ENCODE data around the gene NINJ1. TPM values are rescaled to one million over a fixed set of nuclear protein-coding genes. Genes with fewer than 3 reads are reported as not detected.

The NINJ1 gene, protein sequence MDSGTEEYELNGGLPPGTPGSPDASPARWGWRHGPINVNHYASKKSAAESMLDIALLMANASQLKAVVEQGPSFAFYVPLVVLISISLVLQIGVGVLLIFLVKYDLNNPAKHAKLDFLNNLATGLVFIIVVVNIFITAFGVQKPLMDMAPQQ
- total RNA-seq (7.6 and 8.3 TPM in 2 replicates), polyA plus RNA-seq (13.2 and 50.7 TPM in 2 replicates), polyA minus RNA-seq (34.6 and 68.7 TPM in 2 replicates)
- 2.7 TPM for total RNA-seq (2013)

DNA sequence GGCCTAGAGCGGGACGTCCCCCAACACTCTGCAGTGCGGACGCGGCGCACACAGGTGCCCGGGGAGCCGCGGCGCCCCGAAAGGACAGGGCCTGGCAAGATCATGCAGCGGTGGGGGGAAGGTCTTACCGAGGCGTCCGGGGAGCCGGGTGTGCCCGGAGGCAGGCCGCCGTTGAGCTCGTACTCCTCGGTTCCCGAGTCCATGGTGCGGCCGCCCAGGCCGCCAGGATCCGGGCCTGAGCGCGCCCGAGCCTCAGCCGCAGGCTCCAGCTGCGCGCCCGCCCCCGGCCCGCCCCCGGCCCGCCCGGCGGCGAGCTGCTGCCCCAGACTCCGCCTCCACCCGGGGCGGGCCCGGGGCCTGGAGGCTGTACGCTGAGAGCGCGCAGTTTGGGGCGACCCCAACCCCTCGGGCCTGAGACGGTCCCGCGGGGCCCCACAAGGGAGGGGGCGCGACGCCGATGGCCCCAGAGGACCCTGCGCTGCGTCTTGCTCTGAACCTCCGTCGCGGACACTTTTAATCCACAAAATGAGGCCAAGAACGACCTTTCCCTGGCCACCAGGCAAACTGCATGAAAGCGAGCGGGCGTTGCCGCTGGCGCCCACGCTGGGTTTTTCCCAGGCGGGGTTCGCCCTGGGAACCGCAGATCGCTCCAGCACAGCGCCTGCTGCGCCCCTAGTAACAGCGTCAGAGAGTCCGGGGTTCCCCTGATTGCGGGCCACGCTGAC, at the start of gene NINJ1:
Gene NINJ1 (minus strand): TSS at position 237 of the 725 bp plus-strand sequence. CDS start 34 bp downstream, at position 203.
- Histone ChIP-seq H3K4me3 (ENCODE audit: control extremely low read depth in 1 of 5, extremely low read depth in 1 of 5, insufficient read depth in 1 of 5, low read depth in 2 of 5, low read length in 4 of 5) (peak within 1 kb of the TSS; percentile 16 to 77 (median 67)), H2AFZ (ENCODE audit: insufficient read depth, low read depth, low read length, poor library complexity, severe bottlenecking) (peak within 1 kb of the TSS; percentile 65), H4K20me1 (ENCODE audit: control insufficient read depth, insufficient read depth, low read length, poor library complexity, severe bottlenecking) (peaks cover 12% of the 10 kb centered on the region), H3K27ac (ENCODE audit: low read length in 2 of 2) (peak within 1 kb of the TSS; percentile 68 to 76), H3K4me2 (replicated peaks; ENCODE audit: low read depth, low read length, poor library complexity, severe bottlenecking) (peak within 1 kb of the TSS; percentile 94), H3K9me3 (ENCODE audit: control extremely low read depth in 1 of 3, control insufficient read depth in 2 of 3, insufficient read depth in 1 of 3, low read length in 2 of 3) (peaks cover 0 to 9% (median 4%) of the 10 kb centered on the region in 3 donors), H3K79me2 (ENCODE audit: control insufficient read depth, insufficient read depth, low read length) (peaks cover 19% of the 10 kb centered on the region), H3K4me1 (ENCODE audit: control insufficient read depth in 2 of 2, insufficient read depth in 2 of 2, low read length in 2 of 2) (peaks cover 25 to 33% of the 10 kb centered on the region in 2 donors), H3K27me3 (replicated peaks in 1 of 4; ENCODE audit: control extremely low read depth in 1 of 4, control insufficient read depth in 3 of 4, insufficient read depth in 4 of 4, low read length in 3 of 4) (peaks cover 0 to 13% (median 0%) of the 10 kb centered on the region in 4 experiments), H3K36me3 (replicated peaks in 1 of 2; ENCODE audit: control extremely low read depth in 1 of 2, control insufficient read depth in 1 of 2, extremely low read depth in 1 of 2, insufficient read depth in 2 of 2, low read length in 1 of 2) (no peaks in the 10 kb centered on the region), H3K9ac (ENCODE audit: low read length) (peak within 1 kb of the TSS; percentile 84)
- ChIA-PET CTCF (interaction anchor here (0.7 to 2.0 kb wide), 3 partner anchors 14 to 25 kb away, joined by 3 to 9 read pairs (median 4); no protein-coding TSS in a partner anchor), POLR2A (interaction anchor here (0.6 to 1.1 kb wide), 3 partner anchors 28 to 170 kb away, joined by 3 to 5 read pairs (median 4); no protein-coding TSS in a partner anchor)
- Mint-ChIP-seq H3K9me3 (ENCODE audit: insufficient read depth) (peaks cover 3% of the 10 kb centered on the region), H3K4me1 (peaks cover 43% of the 10 kb centered on the region), H3K4me3 (peak within 1 kb of the TSS; percentile 90), H3K27me3 (no peaks in the 10 kb centered on the region), H3K27ac (peak within 1 kb of the TSS; percentile 84)
- WGBS (ENCODE audit: insufficient coverage): under 1% methylated on average over 69 of the region's 78 CpGs
- peak; percentile 85 for ATAC-seq (ENCODE audit: low read depth)
- TF ChIP-seq, protein P1, sequence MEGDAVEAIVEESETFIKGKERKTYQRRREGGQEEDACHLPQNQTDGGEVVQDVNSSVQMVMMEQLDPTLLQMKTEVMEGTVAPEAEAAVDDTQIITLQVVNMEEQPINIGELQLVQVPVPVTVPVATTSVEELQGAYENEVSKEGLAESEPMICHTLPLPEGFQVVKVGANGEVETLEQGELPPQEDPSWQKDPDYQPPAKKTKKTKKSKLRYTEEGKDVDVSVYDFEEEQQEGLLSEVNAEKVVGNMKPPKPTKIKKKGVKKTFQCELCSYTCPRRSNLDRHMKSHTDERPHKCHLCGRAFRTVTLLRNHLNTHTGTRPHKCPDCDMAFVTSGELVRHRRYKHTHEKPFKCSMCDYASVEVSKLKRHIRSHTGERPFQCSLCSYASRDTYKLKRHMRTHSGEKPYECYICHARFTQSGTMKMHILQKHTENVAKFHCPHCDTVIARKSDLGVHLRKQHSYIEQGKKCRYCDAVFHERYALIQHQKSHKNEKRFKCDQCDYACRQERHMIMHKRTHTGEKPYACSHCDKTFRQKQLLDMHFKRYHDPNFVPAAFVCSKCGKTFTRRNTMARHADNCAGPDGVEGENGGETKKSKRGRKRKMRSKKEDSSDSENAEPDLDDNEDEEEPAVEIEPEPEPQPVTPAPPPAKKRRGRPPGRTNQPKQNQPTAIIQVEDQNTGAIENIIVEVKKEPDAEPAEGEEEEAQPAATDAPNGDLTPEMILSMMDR (IDR thresholded peaks at IDR 0.05): no peak
- no peak for TF ChIP-seq EZH2 (IDR thresholded peaks at IDR 0.05; ENCODE audit: borderline replicate concordance, insufficient read depth, low read depth, low read length, poor library complexity, severe bottlenecking)
- intact Hi-C loops (cut with micrococcal nuclease): loop anchor here (1.0 to 10.0 kb wide), 4 partner anchors 14 to 431 kb away; partner anchors contain the start of gene SUSD3
- DNase-seq: peak; percentile 94
